HG02981 (cell line): ENCODE data around the gene FAM193B.
A peak's percentile ranks its signal among the peaks of the same experiment; 100 is the strongest.

Experiments
- ATAC-seq: cut with Tn5 transposase; IDR thresholded peaks from one replicate; pipeline ENCODE4 v1.9.1; 2021; ENCODE audit warnings: mild to moderate bottlenecking, moderate library complexity; ENCODE audit not compliant: unreplicated experiment

The FAM193B gene

DNA sequence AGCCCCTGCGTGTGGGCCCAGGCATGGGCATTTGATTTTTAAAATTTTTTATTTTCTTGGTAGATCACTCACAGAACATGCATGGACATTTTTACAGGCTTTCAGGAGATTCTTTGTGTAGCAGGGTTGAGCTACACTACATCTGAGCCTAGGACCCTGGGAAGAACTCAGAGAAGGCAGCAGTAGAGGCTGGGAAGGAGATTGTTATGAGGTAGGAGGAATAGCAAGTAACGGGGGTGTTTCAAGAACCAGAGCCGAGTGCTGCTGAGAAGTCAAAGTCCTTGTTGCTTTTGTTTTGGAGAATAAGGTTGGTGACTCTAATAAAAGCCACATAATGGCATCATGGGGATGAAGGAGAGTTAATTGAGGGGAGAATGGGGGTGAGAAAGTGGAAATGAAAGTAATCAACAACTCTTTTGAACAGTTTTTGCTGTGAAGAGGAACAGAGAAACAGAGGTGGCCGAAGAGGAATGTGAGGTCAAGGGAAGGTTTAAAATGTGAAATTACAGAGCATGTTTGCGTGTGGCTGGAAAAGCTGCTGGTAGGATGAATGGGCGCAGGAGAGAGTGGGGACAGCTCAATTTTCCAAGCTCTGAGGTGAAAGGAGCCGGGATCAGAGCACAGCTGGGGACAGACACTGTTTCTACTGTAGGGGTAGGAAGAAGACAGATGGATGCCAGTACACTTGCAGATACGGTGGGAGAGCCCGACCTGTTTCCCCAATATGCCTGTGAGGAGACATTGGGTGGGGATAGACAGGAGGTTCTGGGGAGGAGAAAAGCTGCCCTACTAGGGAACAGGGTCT lies 52.3 kb downstream of the FAM193B start:
- ATAC-seq = no peak

DNA sequence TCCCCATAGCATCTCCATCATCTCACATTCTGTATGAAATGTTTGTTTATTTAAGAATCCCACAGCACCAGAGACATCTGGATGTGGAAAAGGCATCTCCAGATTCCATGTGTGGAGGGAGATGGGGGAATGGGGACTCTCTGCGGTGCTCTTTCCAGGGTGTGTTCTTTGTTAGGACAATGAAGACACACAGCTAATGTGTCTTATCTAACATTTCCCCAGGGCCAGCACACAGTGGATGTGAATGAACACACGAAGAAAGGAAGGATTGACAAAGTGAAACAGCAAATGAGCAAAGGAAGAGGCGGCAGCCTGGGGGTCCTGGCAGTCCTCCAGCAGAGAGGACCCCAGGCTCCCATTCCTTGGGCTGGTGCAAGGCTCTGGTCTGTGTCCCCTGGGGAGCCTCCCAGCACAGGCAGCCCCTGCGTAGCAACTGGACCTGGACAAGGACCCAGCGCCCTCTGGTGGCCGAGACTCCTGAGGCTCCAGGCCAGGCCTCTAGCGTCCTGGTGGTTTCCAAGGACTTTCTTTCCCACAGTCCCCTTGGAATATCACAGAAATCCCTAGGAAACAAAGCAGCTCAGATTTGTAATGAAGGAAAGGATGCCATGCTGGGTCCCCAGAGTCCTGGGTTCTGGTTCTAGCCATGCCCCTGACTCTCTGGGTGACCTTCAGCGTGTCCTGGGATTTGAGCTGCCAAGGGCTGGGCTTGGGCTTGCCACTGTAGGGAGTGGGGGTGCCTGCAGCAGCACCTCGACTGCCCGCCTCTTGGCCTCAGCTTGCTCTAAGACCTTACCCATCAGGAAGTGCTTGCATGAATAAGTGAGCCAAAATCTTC lies 53.5 kb downstream of the FAM193B start:
- ATAC-seq = no peak

DNA sequence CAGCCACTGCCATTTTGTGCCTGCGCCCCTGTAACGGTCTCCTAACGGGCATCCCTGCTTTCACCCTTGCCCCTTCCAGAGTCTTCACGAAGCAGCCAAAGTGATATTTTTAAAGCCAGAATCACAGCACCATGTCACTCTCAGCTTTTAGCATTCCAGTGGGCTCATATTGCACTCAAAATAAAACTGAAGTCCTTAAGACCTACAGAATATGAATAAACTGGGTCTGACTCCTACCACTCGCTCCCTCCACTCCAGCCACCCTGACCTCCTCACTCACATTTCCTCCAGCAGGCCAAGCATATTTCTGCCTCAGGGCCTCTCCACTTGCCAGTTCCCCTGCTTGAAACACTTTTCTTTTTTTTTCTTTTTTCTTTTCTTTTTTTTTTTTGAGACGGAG lies 54.5 kb downstream of the FAM193B start:
- no peak for ATAC-seq

DNA sequence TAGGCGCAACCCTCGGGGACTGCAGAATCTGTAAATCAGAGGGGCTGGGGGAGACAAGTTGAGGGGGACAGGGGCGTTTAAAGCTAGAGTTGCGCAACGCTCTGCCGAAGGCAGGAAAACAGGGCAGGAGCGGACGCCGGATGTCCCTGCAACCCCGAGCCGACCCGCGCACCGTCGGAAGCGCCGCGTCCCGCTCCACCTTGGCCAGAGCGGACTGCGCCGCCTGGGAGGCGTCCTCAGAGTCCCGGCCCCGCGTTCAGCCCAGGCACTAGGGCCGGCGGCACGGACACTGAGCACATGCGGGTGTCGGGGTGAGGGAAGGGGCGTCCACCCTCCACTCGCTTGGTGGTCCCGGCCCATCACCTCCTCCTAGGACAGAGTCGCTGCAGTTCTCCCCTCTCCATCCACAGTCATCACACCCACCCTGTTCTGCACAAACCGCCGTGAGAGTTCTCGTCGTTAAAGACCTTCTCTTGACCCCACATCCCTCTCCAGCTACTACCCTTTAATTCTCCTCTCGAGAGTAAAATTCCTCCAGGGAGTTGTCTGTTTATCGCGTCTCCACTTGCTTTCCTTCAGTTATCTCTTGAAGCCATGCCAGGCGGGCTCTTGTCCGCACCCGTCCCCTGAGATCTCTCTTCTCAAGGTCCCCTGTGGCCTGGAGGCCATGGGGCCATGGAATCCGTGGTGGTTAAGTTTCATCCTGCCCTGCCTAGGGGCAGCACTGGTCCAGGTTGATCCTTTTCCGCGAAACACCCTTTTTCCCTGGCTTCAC lies 56.2 kb downstream of the FAM193B start:
- peak; percentile 6 for ATAC-seq

DNA sequence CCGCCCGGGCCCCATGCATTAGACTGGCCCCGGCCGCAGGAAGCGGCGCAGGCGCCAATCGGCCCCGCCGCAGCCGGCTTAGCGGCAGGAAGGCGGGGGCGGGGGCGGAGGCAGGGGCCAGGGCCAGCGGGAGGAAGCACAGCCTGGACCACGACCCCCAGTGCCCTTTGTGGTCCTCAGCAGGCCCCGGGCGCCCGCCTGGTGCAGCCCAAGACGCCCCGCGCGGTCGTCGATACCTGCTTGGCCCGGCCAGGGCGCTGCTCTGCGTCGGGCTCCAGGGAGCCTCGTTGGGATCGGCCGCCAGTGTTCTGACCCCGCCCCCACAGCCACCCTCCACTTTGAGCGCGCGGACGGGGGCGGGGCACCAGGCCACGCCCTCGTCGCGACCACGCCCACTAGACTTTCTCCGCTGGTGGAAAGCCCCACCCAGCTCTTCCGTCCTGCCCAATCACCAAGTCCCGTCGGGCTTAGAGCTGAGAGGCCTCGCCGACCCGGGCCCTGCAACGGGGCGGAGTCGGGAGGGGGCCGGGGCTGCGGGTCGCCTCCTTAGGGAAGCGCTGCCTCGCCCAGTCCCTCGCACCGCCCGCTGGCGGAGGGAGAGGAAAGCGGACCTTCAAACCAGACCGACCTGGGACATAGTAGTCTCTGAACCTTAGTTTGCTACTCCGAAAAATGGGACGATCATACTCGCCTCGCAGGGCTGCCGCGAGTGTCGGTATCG lies 56.9 kb downstream of the FAM193B start, which contains the start of gene PDLIM7:
Gene PDLIM7, minus strand, starts transcription at position 313 of the 721 bp plus-strand sequence. CDS start 1,092 bp downstream, outside the sequence.
- ATAC-seq = peak; percentile 69

DNA sequence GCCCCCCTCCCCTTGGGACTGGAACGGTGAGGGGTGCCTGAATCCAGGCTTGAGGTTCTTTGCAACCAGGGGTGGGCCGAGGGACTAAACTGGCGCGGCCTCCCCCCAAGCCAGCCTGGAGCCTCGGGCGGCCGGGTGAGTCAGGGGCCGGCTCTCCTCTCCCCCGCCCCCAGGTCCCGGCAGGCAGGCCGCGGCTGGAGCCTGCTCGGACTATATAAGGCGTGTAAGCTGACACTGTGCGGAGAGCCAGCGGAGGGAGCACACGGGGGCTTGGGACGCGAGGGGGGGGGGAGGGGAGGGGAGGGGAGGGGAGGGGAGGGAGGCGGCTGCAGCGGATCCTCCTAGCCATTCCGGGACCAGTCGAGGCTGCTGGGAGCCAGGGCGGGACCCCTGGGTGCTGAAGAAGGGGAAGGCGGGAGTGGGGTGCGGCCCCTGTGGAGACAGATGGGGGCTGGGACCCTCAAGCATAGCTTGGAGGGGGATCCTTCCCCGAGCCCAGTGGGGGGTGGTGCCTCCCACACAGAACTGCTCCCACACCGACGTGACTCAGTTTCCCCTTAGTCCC lies 57.6 kb downstream of the FAM193B start:
- no peak for ATAC-seq

DNA sequence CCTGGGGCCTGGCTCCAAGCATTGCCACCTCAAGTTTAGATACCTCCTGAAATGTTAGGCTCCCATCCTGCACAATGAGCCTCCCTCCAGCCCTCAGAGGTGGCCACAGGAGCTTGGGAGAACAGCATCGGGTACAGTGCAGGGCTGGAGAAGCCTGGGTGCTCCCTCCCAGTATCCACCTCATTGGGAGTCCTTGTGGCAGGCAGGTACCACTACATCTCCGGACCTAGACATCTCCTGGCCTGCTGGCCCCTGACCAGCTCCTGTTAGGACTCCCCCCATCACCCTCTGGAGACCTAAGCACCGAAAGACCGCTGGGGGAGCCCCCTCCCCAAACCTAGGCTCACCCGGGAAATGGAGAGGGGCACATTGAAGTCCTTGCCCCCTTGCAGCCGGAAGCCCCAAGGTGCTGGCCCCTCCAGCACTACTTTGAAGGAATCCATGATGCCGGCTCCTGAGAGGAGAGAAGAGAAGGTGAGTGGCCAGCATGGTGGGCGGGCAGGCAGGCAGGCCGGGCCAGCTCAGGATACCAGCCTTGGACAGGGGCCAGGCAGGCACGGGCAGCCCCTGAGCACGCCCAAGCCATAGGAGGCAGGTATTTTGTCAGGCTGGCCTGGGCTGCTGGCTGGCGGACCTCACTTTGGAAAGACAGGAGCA lies 58.2 kb downstream of the FAM193B start:
- ATAC-seq = no peak

DNA sequence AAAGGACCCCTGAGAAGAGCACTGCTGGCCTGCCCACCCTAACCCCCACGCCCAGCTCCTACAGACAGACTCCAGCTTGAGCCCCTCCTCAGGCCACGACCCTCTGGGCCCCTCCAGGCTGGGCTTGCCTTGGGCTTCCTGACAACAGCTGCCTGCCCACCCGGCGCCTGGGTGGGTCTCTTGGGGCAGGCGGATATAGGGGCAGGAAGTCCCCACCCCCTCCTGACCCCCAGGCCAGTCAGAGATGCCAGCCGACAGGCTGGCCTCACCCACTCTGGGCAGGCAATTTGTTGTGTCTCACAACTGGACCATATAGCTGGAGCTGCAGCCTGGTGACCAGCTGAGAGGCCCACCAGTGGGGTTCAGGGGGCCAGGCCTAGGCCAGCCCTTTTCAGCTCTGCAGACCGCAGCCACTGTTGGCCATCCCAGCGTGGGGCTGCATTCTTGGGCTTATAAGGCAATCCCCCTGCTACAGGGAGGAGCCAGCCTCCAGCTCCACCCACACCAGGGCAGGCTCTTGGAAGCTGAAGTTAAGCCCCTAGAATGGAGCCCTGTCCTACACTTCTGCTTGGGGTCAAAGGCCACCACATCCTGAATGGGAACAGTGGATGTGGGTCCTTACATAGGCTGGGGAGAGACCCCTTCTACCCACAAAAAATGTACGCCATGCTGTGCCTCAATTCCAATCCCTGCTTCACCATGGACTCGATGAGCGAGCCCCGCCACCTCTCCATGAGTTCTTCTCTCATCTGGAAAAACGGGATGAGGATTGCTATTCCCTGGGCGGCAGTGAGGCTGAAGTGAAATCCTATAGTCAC lies 58.9 kb downstream of the FAM193B start:
- no peak for ATAC-seq

DNA sequence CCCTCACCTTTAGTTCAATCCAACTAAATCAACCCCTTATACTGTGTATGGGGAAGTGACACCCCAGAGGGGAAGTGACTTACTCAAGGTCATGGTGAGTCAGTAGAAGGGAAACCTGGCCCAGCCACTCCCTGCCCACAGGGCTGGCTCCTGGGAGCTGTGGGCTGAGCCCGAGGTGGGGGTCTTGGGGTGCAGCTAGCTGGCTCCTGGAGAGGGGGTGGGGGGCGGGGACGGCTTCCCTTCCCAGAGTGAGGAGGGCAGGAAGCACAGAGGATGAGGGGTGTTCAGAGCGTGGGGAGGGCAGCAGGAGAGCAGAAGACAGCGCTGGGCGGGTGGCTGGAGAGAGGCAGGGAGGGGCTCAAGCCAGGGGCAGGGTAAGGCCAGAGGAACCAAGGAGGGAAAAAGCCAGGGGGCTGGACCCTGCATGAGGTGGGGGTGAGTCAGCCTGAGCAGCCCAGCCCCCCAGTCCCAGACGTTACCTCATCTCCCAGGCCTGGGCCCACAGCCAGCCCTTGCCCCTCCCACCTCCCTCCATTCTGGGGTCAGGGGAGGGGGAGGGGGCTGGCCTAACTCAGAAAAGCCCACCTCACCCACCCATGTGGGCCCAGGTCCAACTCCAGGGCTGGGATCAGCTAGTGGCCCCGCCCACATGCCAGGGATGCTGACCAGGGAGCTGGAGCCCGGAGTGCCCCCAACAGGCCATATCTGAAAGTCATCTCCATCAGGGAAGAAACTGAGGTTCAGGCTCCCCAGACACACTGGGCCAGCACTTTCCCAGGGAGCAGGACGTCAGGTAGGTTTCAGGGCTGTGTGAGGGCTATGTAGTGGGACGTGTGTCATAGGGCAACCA lies 59.8 kb downstream of the FAM193B start:
- ATAC-seq = no peak

DNA sequence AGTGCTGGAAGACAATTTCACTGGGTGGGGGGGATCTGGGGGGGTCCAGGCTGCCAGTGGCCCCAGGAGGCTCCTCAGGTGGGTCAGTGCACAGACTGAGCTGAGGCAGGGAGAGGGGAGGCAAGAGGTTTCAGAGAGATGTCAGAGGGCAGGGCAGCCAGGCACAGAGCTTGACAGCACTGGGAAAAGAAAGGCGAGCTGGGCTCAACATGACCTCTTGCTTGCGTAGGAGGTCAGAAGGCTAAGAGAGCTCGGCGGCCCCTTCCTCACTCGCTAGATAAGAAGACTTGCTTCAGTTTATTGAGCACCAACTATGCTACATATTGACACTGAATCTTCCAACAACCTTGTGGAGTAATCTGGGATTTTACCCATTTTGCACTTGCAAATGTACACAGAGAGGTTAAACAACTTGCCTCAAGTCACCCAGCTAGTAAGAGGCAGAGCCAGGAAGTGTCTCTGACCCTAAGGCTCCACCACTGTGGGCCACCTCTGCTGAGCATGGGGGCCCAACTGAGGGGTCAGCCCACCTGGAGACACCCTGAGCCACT lies 60.5 kb downstream of the FAM193B start:
- ATAC-seq = no peak

DNA sequence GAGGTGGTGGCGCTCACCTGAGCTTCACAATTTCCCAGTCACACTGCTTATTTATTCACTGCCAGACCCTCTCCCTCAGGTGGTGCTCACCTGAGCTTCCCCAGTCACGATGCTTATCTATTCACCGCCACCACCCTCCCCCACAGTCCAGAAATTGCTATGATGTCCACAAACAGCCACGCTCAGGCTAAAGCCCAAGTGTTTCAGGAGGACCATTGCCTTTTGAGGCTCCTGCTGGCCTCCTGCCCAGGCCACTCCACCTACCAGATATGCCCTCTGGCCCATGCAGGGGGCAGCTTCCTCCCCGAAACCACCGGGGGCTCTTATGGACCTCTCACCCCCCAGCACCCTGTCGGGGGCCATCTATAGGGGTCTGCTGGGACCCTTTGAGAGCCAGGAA lies 61.5 kb downstream of the FAM193B start:
- ATAC-seq = no peak

DNA sequence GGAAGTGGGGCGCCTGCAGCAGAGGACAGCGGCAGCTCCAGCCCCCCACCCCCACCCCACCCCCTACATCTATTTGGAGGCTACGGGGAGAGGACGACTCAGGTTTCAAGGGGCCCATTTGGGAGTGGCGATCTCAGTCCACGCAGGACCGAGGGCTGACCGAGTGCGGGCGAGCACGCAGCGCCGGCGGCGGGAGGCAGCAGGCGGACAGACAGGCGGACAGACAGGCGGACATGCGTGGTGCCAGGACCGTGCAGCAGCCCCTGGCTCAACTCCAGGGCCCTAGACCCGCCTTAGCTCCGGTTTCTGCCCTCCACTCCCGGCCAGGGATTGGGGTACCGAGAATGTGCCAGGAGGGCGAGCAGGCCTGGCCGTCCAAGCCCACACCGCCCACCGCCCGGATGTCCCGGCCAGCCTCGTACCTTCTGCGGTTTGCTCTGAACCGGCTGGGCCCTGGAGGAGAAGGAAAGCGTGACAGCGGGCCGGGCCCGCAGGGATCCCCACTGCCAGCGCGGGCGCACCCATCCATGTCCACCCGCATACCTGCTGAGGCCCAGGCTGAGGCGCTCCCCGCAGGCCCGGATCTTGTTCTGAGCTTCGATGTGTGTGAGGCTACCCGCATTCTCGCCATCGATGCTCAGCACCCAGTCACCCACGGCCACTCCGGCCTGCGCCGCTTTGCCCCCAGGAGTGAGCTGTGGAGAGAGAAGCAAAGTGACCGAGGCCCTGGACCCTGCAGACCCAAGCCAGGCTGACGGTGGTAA lies 62.2 kb downstream of the FAM193B start:
- no peak for ATAC-seq

DNA sequence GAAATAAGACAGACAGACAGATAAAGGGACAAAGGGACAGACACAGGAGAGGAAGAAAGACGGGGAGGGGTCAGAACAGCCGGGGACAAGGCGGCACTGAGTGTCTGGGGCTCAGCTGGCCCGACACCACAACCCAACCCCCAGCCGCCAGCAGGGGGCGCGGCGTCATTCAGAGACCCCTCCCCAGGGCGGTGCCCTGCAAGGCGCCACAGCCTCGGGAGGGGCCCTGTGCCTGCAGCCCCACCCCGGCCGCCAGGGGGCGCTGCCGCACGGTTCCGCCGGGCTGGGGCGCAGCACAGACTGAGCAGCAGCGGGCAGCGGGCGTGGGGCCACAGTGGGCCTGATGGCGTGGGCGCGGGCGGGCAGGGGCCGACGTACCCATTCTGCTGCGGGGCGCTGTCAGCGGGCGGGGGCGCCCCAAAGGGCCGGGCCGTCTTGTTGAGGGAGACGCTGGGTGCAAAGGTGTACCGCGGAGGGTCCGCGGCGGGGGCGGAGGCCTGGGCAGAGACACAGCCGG lies 62.9 kb downstream of the FAM193B start:
- ATAC-seq = no peak

DNA sequence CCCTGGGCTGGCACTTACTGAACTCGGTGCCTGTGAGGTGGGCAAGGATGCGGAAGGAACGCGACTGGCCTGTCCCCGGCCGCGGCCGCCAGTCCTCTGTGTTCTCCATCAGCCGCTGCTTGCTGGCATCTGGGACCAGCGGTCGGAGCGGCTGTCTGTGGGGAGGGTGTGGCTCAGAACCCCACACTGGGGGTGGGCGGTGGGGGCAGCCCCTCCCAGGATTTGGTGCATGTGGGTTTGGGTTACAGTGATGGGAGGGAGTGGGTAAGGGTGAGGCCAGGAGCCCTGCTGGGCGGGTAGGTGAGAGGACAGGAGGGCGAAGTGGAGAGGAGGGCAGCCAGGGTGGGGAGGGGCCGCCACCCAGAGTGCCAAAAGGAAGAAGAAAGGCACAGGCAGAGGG lies 63.4 kb downstream of the FAM193B start:
- no peak for ATAC-seq

DNA sequence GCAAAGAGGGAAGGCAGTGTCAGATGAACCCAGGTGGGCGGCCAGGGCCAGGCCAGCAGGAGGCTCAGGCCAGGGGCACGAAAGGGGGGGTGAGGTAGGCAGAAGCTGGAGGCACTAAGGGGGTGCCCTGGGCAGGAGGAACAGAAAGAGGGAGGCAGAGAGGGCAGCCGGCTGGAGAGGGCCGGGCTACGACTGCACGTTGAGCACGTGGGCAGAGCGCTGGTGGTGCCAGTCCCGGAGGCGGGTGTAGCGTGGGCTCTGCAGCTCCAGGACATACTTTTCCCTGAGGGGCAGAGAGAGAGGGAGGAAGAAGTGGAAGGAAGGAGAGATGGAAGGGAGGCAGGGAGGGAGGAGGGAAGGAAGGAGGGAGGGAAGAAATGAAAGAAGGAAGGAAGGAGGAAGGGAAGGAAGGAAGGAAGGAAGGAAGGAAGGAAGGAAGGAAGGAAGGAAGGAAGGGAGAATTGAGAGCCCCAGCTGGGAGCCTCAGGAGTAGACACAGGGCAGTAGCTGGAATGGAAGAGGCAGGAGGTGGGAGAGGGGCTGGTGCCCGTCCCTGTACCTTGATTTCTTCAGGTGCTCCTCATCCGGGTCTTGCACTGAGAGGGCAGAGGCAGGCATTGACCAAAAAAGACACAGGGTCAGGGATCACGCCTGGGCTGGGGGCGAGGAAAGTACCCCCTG lies 63.9 kb downstream of the FAM193B start:
- no peak for ATAC-seq

DNA sequence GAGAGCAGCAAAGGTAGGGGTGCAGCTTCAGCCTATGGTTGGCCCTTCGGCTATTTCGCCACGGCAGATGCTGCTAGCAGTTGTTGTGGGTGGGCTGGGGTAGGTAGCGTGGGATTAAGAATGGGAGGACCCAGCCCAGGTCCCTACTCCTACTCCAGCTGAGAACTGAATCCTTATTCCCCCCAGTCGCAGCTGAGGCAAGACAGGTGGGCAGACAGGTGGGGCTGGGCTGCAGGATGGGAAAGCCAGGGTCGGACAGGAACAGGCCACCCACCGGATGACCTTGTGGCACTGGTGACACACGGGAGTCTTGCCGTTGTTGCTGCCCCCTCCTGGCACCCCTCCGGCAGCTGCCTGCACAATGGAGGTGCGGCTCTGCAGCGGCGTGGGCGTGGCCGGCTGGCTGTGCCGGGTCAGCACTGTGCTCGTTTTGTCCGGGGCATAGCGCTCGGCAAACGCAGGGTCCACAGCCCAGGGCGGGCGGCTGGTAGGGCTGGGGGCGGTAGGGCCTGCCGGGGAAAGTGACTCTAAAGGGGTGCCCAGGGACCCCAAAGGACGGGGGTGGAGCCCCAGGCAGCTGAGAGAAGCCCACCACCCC lies 65.1 kb downstream of the FAM193B start:
- ATAC-seq = no peak
